Astrocyte of the cerebellum (primary cell): ENCODE results near the gene HSFX3.
"Not testable (repeated sequence)": the region's sequence is repeated elsewhere in the genome, so short reads cannot be mapped to it uniquely, and the experiment has no call there.

Experiments used
- DNase-seq: peaks from one replicate; pipeline ENCODE4 v3.0.0-alpha.2; 2011; ENCODE audit warnings: low read depth
- H3K4me3 ChIP-seq: 2 replicates; pipeline ENCODE4 v1.5.1; 2011; ENCODE audit warnings: mild to moderate bottlenecking, low read depth, low read length, moderate library complexity
- in situ Hi-C: cut with HindIII; loops from 2 replicates; pipeline ENCODE4 v1.10.0; 2017; ENCODE audit warnings: low sequenced_read_pairs
- TF ChIP-seq, protein P1 (sequence below): IDR thresholded peaks from 2 replicates; pipeline ENCODE4 v1.5.1; 2012; ENCODE audit warnings: low read length, low read depth, moderate library complexity, mild to moderate bottlenecking; ENCODE audit errors: missing control alignments

The HSFX3 gene

DNA sequence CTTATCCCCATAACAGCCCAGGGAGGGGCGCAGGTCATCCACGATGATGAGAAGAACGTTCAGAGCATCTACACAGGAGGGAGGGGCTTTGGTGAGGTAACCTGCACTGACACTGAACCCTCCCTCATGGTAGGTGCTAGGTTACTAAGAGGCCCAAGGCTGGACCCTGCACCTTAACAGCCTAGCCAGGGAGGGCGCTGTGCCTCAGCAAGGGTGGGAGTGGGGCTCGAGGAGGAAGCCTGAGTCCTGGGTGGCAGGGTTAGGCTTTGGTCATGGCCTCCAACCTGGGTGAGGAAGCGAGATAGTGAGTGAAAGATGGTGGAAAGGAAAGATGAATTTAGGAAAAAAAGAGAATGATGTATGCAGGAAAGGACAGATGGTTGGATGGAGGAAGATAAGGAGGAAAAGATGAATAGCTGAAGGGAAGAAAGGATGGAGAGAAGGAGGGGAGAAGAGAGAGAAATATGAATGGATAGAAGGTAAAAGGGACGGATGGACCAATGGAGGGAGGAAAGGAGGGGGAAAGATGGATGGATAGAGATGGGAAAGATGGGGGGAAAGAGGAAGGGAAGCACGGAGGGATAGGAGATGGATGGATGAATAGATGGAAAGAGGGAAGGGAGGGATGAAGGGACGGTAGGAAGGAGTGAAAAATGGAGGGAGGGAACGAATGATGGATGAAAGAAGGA, 45.4 kb downstream of the HSFX3 start:
- DNase-seq, result no peak
- peak overlapping the region; percentile 57 for H3K4me3 ChIP-seq
- in situ Hi-C loops, result no loop called here
- TF ChIP-seq, protein P1, sequence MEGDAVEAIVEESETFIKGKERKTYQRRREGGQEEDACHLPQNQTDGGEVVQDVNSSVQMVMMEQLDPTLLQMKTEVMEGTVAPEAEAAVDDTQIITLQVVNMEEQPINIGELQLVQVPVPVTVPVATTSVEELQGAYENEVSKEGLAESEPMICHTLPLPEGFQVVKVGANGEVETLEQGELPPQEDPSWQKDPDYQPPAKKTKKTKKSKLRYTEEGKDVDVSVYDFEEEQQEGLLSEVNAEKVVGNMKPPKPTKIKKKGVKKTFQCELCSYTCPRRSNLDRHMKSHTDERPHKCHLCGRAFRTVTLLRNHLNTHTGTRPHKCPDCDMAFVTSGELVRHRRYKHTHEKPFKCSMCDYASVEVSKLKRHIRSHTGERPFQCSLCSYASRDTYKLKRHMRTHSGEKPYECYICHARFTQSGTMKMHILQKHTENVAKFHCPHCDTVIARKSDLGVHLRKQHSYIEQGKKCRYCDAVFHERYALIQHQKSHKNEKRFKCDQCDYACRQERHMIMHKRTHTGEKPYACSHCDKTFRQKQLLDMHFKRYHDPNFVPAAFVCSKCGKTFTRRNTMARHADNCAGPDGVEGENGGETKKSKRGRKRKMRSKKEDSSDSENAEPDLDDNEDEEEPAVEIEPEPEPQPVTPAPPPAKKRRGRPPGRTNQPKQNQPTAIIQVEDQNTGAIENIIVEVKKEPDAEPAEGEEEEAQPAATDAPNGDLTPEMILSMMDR, result peak; percentile 37

GRCh38 chrX:149503446-149503845, 46.3 kb downstream of the HSFX3 start:
- DNase-seq, H3K4me3 ChIP-seq, in situ Hi-C loops: not testable (repeated sequence)

DNA sequence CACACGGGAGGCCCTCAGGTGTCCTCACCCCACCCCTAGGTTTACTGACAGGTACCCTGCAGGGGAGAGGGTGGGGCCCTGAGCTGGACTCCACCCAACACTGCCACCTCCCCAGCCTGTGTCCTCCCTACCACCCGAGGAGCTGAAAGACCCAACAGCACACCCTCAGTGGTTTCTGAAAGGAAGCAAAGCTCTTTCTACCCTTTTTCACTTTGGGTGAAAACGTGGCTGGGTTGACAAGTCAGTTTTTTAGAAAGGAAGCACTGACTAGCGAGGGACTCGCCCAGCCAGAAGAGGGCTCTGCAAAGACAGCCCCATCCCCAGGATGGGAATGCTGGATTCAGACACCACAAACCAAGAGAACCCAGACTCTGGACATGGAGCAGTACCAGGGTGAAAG, 46.8 kb downstream of the HSFX3 start:
- in situ Hi-C loops, H3K4me3 ChIP-seq, DNase-seq: not testable (repeated sequence)

- in situ Hi-C loops, result no loop called here
- TF ChIP-seq, protein P1, result no peak
- no peak for DNase-seq
Measured at GRCh38 chrX:149499766-149500165, 50.0 kb downstream of the HSFX3 start.

GRCh38 chrX:149498767-149499166, 51.0 kb downstream of the HSFX3 start:
- TF ChIP-seq, protein P1, result no peak
- in situ Hi-C loops, result no loop called here
- DNase-seq, result no peak
- no peak overlapping the region for H3K4me3 ChIP-seq

More at GRCh38 chrX:149499766-149500165, 50.0 kb downstream of the HSFX3 start:
- H3K4me3 ChIP-seq, result no peak overlapping the region
